Measurements from ENCODE around the gene PDE4D.
"Not testable (repeated sequence)": the region's sequence is repeated elsewhere in the genome, so short reads cannot be mapped to it uniquely, and the experiment has no call there.

Gene PDE4D

GRCh38 chr5:59496524-59497134, 396.9 kb downstream of the PDE4D start:
- no peak for DNase-seq

DNA sequence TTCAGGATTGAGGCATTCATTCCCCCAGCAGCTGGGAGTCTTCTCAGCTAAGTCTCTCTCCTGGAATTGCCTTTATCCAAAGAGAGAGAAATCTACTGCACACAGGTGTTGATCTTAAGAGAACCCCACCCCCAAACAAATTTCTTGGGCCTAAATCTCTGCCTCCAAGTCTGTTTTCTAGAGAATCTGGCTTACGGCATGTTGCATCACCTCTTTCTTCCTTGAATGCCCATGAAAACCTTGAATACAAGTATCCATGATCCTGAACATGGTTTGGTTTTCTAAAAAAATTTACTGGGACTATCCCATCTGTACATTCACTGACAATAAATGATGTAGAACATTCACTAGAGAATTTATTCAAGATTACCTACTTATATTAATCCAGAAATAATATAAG, 401.6 kb downstream of the PDE4D start:
- no peak for DNase-seq

DNA sequence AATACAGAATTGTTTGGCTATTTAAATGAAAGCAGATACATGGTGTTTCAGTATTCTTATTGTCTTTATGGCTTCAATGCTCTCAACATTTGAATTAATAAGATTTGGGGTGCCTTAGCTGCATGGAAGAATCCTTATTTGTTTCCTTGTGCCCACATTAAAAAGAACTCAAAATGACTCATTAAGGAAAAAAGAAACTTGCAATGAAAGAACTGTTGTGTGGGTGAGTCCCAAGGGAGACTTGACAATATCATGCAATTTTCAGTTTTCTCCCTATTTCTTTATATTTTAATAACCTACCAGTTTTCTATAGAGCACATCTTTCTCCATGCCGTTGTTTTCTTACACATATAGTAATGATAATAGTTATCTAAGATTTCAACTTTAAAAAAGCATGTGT, 404.0 kb downstream of the PDE4D start:
- no peak for DNase-seq

DNA sequence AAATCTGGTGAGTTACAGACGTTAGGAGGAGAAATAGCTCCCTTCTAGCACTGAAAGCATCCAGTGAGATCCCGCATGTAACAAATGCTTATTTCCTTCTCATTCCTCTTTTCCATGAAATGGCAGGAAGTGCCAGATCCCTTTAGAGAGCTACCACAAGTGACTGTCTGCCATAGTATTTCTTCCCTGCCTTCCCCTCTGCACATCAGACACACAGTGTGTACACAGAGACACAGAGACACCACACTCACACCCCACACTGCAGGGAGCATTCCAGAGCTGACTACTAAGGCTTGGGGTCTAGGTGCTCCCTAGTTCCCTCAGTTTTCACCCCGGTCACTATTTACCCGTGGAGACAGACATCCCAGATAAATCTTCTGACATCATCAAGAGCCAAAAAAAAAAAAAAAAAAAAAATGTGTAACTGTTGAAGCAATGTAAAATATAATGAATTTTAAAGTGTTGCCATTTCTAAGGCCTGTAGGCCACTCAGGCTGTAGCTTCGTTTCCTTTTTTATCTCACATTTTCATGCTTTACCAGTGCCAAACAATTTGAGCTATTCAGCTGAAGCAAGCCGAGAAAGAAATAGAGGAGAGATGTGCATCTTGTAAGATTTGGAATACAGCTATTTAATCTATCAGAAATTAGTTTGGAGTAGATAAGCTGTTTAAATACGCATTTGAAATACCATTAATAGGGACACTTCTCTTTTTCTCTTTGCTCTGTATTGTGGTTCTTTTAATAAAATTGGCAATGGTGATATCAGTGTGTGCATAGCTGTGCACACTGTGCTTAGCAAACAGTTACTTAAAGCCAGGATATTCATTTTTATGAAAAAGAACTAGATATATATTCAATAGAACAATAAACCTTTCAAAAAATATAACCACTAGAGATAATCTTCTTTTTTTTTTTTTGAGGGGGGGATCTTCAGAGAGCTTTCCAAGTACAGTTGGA, 405.5 kb downstream of the PDE4D start:
- no peak for DNase-seq

GRCh38 chr5:59487068-59487686, 406.3 kb downstream of the PDE4D start:
- DNase-seq, result no peak

GRCh38 chr5:59486508-59486907, 407.0 kb downstream of the PDE4D start:
- DNase-seq, result no peak

DNA sequence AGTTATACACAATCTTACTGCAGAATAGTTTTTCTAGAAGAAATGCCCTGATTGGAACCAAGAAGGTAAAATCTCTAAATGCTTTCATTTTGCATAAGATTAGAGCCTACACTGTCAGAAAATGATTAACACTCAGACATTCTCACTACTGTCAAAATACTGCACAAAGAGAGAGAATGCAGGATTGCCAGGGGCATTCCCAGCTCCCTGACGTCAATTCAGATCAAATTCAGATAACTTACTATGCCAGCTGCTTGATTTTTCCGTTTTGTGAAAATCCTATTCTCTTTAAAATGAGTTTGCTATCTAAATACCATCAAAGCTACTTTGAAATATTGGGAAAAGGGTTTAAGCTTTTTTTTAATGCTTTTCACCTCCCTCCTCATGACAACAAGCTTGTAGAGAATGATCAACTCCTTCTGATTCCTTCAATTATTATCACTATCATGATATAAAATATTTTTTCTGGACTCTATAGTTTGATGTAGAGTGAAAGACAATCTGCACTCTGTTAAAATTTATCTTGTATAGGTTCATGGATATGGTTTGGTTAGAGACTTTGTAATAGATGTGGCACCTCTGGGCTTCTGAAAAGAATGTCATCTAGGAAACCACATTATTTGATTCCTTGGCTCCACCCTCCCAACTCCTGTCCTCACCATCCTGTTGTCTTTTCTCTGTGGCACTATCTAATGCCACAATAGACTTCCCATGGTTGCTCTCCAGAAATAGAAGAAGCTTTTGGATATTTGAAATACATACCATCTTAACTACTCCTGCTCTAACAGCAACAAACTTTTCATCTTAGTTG, 407.7 kb downstream of the PDE4D start:
- no peak for DNase-seq

DNA sequence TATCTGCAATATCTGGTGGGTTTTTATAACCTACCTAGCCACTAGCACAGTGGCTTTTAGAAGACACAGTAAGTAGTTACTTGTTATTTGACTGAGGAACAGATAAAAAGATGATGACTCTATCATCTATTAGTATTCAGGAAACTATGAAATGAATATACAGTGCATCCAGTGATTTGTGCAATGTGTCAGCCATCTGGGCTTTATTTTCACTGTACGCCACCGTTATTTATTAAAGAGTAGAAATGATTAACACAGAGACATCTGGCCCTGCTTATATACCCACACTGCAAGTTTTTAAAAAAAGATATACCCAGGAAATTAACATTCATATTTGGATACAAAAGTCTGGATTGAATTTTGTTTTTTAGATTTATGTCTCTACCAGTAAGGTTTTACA, 408.4 kb downstream of the PDE4D start:
- no peak for DNase-seq

- no peak for DNase-seq
Observed at GRCh38 chr5:59484618-59485017, 408.9 kb downstream of the PDE4D start.

GRCh38 chr5:59483971-59484472, 409.5 kb downstream of the PDE4D start:
- DNase-seq, result no peak

DNA sequence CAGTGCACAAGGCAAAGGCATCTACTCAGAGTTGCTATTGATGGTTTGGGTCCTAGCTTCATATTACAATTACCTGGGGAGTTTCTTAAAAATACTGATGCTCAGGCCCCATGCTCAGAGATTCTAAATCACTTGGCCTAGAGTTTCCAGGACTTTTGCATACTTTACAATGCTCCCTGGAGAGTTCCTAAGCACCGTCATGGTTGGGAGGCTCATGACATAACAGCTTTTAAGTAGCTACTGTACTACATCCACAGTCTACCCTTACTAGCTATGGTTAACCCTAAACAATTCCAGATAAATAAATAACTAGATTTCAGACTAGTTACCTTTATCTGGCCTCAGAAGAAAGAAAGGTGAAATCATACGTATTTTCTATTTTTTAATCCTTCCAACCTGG, 414.4 kb downstream of the PDE4D start:
- DNase-seq, result no peak

- no peak for DNase-seq
Observed at GRCh38 chr5:59474324-59474723, 419.2 kb downstream of the PDE4D start.

- no peak for DNase-seq
Observed at GRCh38 chr5:59473611-59474010, 419.9 kb downstream of the PDE4D start.

DNA sequence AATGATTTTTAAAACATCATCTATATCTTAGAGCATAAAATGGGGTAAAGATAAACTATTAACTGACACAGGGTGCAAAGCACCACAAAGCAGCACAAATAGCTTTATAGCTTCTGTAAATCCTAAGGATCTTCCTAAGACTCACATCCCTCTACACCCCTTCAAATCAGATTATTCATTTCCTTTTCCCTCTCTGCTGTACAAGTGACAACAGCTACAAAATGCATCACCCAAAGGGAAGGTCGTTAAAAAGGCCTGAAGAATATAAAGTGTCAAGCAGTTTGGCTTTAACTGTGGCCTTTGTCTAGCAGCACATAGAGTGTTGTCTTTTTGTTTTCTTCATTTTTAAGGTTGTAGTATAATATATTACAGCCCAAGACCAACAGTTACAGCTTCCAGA, 422.1 kb downstream of the PDE4D start:
- no peak for DNase-seq

GRCh38 chr5:59467969-59468368, 425.6 kb downstream of the PDE4D start:
- DNase-seq, result no peak

- DNase-seq, result no peak
Observed at GRCh38 chr5:59466271-59466670, 427.3 kb downstream of the PDE4D start.

GRCh38 chr5:59464969-59465368, 428.6 kb downstream of the PDE4D start:
- no peak for DNase-seq

DNA sequence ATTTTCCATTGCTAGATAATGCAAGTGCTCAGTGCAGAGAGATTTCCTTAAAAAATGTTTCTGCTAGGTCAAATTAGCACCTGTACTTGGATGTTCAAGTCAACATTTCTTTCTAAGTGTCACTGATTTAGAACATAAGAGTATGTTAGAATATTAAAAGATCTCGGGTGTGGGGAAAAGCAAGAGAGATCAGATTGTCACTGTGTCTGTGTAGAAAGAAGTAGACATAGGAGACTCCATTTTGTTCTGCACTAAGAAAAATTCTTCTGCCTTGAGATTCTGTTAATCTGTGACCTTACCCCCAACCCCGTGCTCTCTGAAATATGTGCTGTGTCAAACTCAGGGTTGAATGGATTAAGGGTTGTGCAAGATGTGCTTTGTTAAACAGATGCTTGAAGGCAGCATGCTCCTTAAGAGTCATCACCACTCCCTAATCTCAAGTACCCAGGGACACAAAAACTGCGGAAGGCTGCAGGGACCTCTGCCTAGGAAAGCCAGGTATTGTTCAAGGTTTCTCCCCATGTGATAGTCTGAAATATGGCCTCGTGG, 429.8 kb downstream of the PDE4D start:
- DNase-seq, result not testable (repeated sequence)

- DNase-seq, result no peak
Observed at GRCh38 chr5:59462956-59463355, 430.6 kb downstream of the PDE4D start.

DNA sequence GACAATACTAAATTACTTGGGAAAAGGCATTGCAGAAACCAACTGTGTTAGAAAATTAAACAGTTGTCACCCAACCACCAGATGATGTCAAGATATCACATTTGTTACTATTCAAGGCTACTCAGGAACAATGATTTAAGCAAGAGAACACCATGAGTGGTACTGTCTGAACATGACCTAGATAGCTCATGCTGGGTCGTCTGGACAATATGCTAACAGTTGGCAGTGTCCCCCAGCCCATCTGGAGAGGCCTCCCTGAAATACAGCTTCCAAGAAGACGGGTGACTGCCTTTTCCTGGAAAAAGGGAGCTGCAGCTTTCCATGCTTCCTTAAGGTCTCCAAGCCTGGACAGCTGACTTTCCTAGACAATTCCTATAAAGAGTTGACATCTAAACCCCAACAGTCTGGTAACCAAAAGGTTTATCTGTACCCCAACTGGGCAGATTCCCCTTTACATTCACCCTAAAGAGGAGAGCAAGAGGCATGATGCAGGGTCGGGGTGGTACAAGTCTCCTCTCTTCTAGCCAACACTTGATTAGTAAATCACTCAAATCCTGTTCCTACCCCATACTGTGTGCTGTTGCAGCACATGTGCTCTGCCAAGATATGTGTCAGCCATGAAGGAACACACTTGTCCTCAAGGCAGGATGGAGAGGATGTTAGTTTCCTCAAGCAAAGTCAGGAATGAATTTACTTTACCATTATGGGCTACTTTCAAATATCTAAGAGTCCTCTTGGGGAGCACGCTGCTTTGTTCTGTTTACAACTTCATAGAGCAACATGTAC, 433.0 kb downstream of the PDE4D start:
- DNase-seq, result no peak

DNA sequence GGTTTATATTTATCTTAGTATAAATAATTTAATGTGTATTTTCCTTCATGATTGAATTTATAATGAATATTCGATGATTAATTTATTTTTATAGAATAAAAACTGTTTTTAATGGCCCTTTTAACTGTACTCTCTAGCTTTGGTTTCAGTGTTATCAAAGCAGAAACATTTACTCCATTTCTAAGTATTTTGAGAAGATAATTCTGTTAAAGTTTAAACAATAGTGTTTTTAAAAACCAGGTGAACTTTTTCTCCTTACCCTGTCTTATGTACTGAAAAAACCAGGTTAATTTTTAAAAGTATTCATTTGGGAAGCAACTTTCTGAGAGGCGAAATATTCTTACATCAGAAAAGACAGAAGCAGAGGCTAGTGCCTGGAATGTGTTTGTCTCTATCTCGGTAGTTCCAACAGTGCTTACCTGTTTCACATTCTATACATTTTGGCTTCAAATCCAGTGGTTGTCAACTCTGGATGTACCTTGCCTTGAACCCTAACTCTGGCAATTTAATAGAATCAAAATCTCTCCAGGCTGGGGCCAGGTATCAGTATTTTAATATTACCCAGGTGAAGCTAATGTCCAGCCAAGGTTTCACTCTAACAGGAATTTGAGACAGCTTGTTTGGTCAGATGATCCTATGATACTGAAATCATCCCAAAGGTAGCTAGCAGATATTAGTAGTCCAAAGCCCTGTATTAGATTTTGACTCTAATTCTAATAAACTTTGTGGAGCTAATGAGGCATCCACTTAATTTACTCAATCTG, 434.4 kb downstream of the PDE4D start:
- no peak for DNase-seq

Data from left hindlimb (tissue), 1 donor.